Type B pancreatic cell (in vitro differentiated cells): ENCODE results near the gene OGDH. TPM values are rescaled to one million over a fixed set of nuclear protein-coding genes. Genes with fewer than 3 reads are reported as not detected.
"Not testable (repeated sequence)": the region's sequence is repeated elsewhere in the genome, so short reads cannot be mapped to it uniquely, and the experiment has no call there.

Experiments
- DNase-seq: peaks from one replicate; pipeline ENCODE4 v3.0.0; 2021; ENCODE audit warnings: mixed read lengths; ENCODE audit not compliant: unreplicated experiment; ENCODE audit errors: extremely low spot score
- H3K27ac Mint-ChIP-seq: 2 replicates; pipeline ENCODE4 v1.8.0; 2021; ENCODE audit warnings: mild to moderate bottlenecking, mixed read lengths
- H3K27me3 Mint-ChIP-seq: 2 replicates; pipeline ENCODE4 v1.8.0; 2021; ENCODE audit warnings: mixed read lengths
- H3K36me3 Mint-ChIP-seq: 2 replicates; pipeline ENCODE4 v1.8.0; 2021; ENCODE audit warnings: mixed read lengths
- H3K4me1 Mint-ChIP-seq: one replicate; pipeline ENCODE4 v1.8.0; 2021; ENCODE audit warnings: mixed read lengths; ENCODE audit not compliant: unreplicated experiment
- H3K4me3 Mint-ChIP-seq: 2 replicates; pipeline ENCODE4 v1.8.0; 2021; ENCODE audit warnings: mild to moderate bottlenecking, mixed read lengths
- H3K9me3 Mint-ChIP-seq: 2 replicates; pipeline ENCODE4 v1.8.0; 2021; ENCODE audit warnings: mixed read lengths
- total RNA-seq: library from RNA; stranded (reverse); gene quantifications from 2 replicates; pipeline ENCODE4 v1.2.1, GENCODE V29; 2021; ENCODE audit warnings: low replicate concordance
- TF ChIP-seq, protein P1 (sequence below): fragments of 200-600 bp; sonication (generic); conservative IDR thresholded peaks from 2 replicates; pipeline ENCODE4 v1.5.0; 2021; ENCODE audit warnings: antibody characterized with exemption, mild to moderate bottlenecking

Gene OGDH
- total RNA-seq, 1 donor from 2014 or later: 92.8 TPM

DNA sequence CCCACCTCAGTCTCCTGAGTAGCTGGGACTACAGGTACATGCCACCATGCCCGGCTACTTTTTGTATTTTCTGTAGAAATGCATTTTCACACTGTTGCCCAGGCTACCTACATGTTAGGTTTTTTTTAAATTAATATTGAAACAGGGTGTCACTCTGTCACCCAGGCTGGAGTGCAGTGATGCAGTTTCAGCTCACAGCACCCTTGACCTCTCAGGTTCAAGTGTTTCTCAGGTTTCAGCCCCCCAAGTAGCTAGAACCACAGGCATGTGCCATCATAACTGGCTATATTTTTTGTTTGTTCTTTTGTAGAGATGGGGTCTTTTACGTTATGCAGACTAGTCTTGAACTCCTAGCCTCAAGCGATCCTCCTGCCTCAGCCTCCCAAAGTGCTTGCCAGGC is 109.8 kb downstream of the OGDH start:
- Mint-ChIP-seq H3K27ac (no peak overlapping the region), H3K9me3 (no peaks in the 10 kb centered on the region), H3K27me3 (peaks cover 3% of the 10 kb centered on the region), H3K36me3 (no peaks in the 10 kb centered on the region), H3K4me1 (peaks cover 7% of the 10 kb centered on the region), H3K4me3 (no peak overlapping the region)
- DNase-seq: no peak
- TF ChIP-seq, protein P1, sequence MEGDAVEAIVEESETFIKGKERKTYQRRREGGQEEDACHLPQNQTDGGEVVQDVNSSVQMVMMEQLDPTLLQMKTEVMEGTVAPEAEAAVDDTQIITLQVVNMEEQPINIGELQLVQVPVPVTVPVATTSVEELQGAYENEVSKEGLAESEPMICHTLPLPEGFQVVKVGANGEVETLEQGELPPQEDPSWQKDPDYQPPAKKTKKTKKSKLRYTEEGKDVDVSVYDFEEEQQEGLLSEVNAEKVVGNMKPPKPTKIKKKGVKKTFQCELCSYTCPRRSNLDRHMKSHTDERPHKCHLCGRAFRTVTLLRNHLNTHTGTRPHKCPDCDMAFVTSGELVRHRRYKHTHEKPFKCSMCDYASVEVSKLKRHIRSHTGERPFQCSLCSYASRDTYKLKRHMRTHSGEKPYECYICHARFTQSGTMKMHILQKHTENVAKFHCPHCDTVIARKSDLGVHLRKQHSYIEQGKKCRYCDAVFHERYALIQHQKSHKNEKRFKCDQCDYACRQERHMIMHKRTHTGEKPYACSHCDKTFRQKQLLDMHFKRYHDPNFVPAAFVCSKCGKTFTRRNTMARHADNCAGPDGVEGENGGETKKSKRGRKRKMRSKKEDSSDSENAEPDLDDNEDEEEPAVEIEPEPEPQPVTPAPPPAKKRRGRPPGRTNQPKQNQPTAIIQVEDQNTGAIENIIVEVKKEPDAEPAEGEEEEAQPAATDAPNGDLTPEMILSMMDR: no peak

DNA sequence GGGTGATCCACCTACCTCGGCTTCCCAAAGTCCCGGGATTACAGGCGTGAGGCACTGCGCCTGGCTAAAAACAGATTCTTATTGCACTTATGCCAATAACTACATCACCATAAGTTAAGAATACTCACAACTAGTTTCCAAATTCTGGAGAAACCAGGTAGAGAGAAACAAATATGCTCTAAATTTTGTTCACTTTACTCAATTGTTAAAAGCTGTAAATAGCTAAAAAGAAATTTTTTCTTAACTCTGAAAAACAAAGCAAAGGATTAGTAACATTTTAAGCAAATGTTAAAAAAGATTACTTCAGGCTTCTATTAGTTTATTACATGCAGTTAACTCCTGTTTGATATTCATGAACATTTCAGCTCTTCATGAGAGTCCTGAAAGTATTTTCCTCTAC is 113.9 kb downstream of the OGDH start:
- no peak for DNase-seq
- Mint-ChIP-seq H3K9me3 (no peaks in the 10 kb centered on the region), H3K4me1 (no peaks in the 10 kb centered on the region), H3K27me3 (no peaks in the 10 kb centered on the region), H3K27ac (no peak overlapping the region), H3K36me3 (no peaks in the 10 kb centered on the region), H3K4me3 (no peak overlapping the region)
- TF ChIP-seq, protein P1: no peak

DNA sequence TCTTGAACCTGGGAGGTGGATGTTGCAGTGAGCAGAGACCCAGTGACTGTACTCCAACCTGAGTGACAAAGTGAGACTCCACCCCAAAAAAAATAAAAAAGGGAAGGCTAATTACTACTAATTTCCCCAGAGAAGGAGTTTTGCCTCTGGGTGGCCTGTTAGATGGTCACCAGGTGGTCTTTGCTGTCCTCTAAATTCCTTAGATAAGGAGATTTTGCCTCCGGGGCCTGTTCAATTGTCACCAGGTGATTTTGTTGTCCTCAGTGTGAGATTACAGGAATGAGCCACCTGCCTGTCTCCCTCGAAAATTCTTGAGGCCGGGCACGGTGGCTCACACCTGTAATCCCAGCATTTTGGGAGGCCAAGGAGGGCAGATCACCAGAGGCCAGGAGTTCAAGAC is 117.8 kb downstream of the OGDH start:
- Mint-ChIP-seq H3K36me3 (no peaks in the 10 kb centered on the region), H3K27me3 (no peaks in the 10 kb centered on the region), H3K4me3 (no peak overlapping the region), H3K4me1 (no peaks in the 10 kb centered on the region), H3K9me3 (no peaks in the 10 kb centered on the region), H3K27ac (no peak overlapping the region)
- no peak for DNase-seq
- TF ChIP-seq, protein P1: no peak

DNA sequence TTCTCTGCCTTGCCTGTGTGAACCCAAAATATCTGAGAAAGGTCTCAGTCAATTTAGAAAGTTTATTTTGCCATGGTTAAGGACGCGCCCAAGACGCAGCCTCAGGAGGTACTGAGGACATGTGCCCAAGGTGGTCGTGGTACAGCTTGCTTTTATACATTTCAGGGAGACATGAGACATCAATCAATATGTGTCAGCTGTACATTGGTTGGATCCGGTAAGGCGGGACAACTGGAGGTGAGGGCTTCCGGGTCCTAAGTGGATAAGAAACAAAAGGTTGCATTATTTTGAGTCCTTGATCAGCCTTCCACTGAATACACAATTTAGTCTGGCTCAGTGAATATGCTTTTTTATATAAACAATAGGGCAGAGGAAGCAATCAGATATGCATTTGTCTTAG is 119.8 kb downstream of the OGDH start:
- H3K27me3 Mint-ChIP-seq, H3K36me3 Mint-ChIP-seq, DNase-seq, H3K4me3 Mint-ChIP-seq, H3K9me3 Mint-ChIP-seq, H3K27ac Mint-ChIP-seq, H3K4me1 Mint-ChIP-seq: not testable (repeated sequence)

DNA sequence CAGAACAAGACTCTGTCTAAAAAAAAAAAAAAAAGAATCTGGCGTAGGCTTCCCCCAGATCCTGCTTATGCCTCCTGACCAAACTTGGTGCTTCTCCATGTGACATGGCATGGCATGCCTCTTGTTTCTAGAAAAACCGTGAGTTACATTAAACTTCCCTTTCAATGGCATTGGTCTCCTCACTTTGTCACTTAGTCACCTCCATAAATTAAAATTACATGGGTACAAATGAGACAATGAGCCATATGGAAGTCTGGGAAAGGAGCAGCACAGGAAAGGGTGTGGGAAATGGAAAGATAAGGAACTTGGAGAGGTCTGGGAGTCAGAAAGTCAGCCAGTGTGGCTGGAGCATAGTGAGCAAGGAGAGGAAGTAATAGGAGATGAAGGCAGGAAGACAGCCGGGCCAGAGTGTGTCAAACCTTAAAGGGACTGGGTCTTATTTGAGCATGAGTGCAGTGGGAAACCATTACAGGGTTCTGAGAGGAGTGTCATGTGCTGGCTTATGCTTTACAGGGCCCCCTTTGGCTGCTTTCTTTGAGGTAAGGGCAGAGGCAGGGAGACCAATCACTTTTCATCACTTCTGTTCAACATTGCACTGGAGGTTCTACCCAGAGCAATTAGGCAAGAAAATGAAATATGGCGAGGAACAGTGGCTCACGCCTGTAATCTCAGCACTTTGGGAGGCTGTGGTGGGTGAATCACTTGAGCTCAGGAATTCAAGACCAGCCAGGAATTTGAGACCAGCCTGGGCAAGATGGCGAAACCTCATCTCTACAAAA is 120.9 kb downstream of the OGDH start:
- Mint-ChIP-seq H3K4me3 (no peak overlapping the region), H3K36me3 (no peaks in the 10 kb centered on the region), H3K9me3 (no peaks in the 10 kb centered on the region), H3K27me3 (no peaks in the 10 kb centered on the region), H3K4me1 (no peaks in the 10 kb centered on the region), H3K27ac (no peak overlapping the region)
- TF ChIP-seq, protein P1: no peak
- DNase-seq: no peak

DNA sequence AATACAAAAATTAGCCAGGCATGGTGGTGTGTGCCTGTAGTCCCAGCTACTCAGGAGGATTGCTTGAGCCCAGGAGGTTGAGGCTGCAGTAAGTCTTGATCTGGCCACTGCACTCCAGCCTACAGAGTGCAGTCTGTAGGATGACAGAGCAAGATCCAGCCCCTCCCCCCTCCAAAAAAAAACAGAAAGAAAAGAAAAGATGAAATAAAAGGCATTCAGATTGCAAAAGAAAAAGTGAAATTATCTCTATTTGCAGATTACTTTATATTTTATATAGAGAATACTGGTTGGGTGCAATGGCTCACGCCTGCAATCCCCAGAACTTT is 121.5 kb downstream of the OGDH start:
- no peak for DNase-seq
- Mint-ChIP-seq H3K36me3 (no peaks in the 10 kb centered on the region), H3K4me3 (no peak overlapping the region), H3K9me3 (no peaks in the 10 kb centered on the region), H3K27me3 (no peaks in the 10 kb centered on the region), H3K27ac (no peak overlapping the region), H3K4me1 (no peaks in the 10 kb centered on the region)
- TF ChIP-seq, protein P1: no peak
